H9 (cell line): ENCODE data around the gene OCIAD1. TPM values are rescaled to one million over a fixed set of nuclear protein-coding genes. Genes with fewer than 3 reads are reported as not detected.
"Not testable (repeated sequence)": the region's sequence is repeated elsewhere in the genome, so short reads cannot be mapped to it uniquely, and the experiment has no call there.

Experiments used
- DNase-seq: peaks from one replicate; pipeline ENCODE4 v3.0.0-alpha.2; 2017
- H2AFZ ChIP-seq: one replicate; pipeline ENCODE4 v1.6.1; 2013; ENCODE audit warnings: mild to moderate bottlenecking, low read length, control low read depth, moderate library complexity
- H2AK5ac ChIP-seq: 2 replicates; pipeline ENCODE4 v1.6.1; 2013; ENCODE audit warnings: low read length, control low read depth, mixed read lengths; ENCODE audit not compliant: insufficient read length
- H2BK120ac ChIP-seq: one replicate; pipeline ENCODE4 v1.6.1; 2013; ENCODE audit warnings: low read depth, mild to moderate bottlenecking, low read length, control low read depth, inconsistent platforms; ENCODE audit not compliant: poor library complexity, severe bottlenecking
- H2BK12ac ChIP-seq: 2 replicates; pipeline ENCODE4 v1.6.1; 2013; ENCODE audit warnings: low read length, control low read depth, mixed read lengths, low read depth; ENCODE audit not compliant: insufficient read length
- H2BK15ac ChIP-seq: 2 replicates; pipeline ENCODE4 v1.6.1; 2013; ENCODE audit warnings: low read depth, low read length, control low read depth
- H2BK20ac ChIP-seq: one replicate; pipeline ENCODE4 v1.6.1; 2013; ENCODE audit warnings: low read depth, mild to moderate bottlenecking, low read length, control low read depth, inconsistent platforms; ENCODE audit not compliant: poor library complexity, severe bottlenecking
- H2BK5ac ChIP-seq: 2 replicates; pipeline ENCODE4 v1.6.1; 2013; ENCODE audit warnings: low read length, control low read depth, mixed read lengths; ENCODE audit not compliant: insufficient read length
- H3K14ac ChIP-seq: 2 replicates; pipeline ENCODE4 v1.6.1; 2013; ENCODE audit warnings: low read length, control low read depth; ENCODE audit not compliant: insufficient read depth
- H3K18ac ChIP-seq: 2 replicates; pipeline ENCODE4 v1.6.1; 2013; ENCODE audit warnings: low read depth, mild to moderate bottlenecking, mixed read lengths, low read length, control low read depth; ENCODE audit not compliant: insufficient read length
- H3K23ac ChIP-seq: 2 replicates; pipeline ENCODE4 v1.6.1; 2013; ENCODE audit warnings: low read length, control low read depth, mixed read lengths, low read depth; ENCODE audit not compliant: insufficient read length
- H3K23me2 ChIP-seq: 2 replicates; pipeline ENCODE4 v1.6.1; 2013; ENCODE audit warnings: low read depth, mild to moderate bottlenecking, mixed read lengths, low read length, control low read depth; ENCODE audit not compliant: insufficient read length, poor library complexity, severe bottlenecking
- H3K27ac ChIP-seq: 2 replicates; pipeline ENCODE4 v1.5.1; 2013; ENCODE audit warnings: low read length, control low read depth, mixed read lengths, low read depth; ENCODE audit not compliant: insufficient read length
- H3K27me3 ChIP-seq: 2 replicates; pipeline ENCODE4 v1.6.1; 2013; ENCODE audit warnings: low read length, control low read depth, inconsistent platforms; ENCODE audit not compliant: insufficient read depth
- H3K4ac ChIP-seq: 2 replicates; pipeline ENCODE4 v1.6.1; 2013; ENCODE audit warnings: low read depth, mild to moderate bottlenecking, control low read depth, inconsistent platforms, low read length, moderate library complexity
- H3K4me1 ChIP-seq: 2 replicates; pipeline ENCODE4 v1.6.1; 2013; ENCODE audit warnings: low read length, control low read depth, inconsistent platforms; ENCODE audit not compliant: insufficient read depth
- H3K4me2 ChIP-seq: 2 replicates; pipeline ENCODE4 v1.6.1; 2013; ENCODE audit warnings: low read length, control low read depth, mixed read lengths; ENCODE audit not compliant: insufficient read length, insufficient read depth
- H3K56ac ChIP-seq: 2 replicates; pipeline ENCODE4 v1.6.1; 2013; ENCODE audit warnings: low read depth, mild to moderate bottlenecking, mixed read lengths, low read length, control low read depth; ENCODE audit not compliant: insufficient read length
- H3K79me1 ChIP-seq: 2 replicates; pipeline ENCODE4 v1.6.1; 2013; ENCODE audit warnings: low read depth, mild to moderate bottlenecking, moderate library complexity, low read length, control low read depth, inconsistent platforms; ENCODE audit not compliant: insufficient read depth, poor library complexity, severe bottlenecking
- H3K79me2 ChIP-seq: 2 replicates; pipeline ENCODE4 v1.6.1; 2013; ENCODE audit warnings: low read length, control low read depth, inconsistent platforms; ENCODE audit not compliant: insufficient read depth
- H3K9ac ChIP-seq: 2 replicates; pipeline ENCODE4 v1.6.1; 2013; ENCODE audit warnings: low read length, control low read depth, mixed read lengths; ENCODE audit not compliant: insufficient read length; ENCODE audit errors: extremely low read depth
- H3K9me3 ChIP-seq: one replicate; pipeline ENCODE4 v1.6.1; 2013; ENCODE audit warnings: low read depth, low read length, inconsistent platforms; ENCODE audit not compliant: control insufficient read depth
- H3T11ph ChIP-seq: one replicate; pipeline ENCODE4 v1.6.1; 2013; ENCODE audit warnings: mild to moderate bottlenecking, low read length, control low read depth, inconsistent platforms
- H4K20me1 ChIP-seq: one replicate; pipeline ENCODE4 v1.6.1; 2013; ENCODE audit not compliant: control insufficient read depth, insufficient read length, insufficient read depth
- H4K5ac ChIP-seq: 2 replicates; pipeline ENCODE4 v1.6.1; 2013; ENCODE audit warnings: low read depth, mild to moderate bottlenecking, mixed read lengths, low read length, control low read depth; ENCODE audit not compliant: insufficient read length
- H4K8ac ChIP-seq: replicated peaks from 2 replicates; pipeline ENCODE4 v1.6.1; 2013; ENCODE audit warnings: low read length, control low read depth, mixed read lengths, low read depth; ENCODE audit not compliant: insufficient read length
- H4K91ac ChIP-seq: 2 replicates; pipeline ENCODE4 v1.6.1; 2013; ENCODE audit warnings: low read depth, mild to moderate bottlenecking, moderate library complexity, mixed read lengths, low read length, control low read depth; ENCODE audit not compliant: insufficient read length
- H3K27ac Mint-ChIP-seq, 3 experiments: 2 replicates in 2 of 3; 3 replicates in 1 of 3; pipeline ENCODE4 v1.8.0; 2020 to 2021; ENCODE audit warnings: mixed read lengths in 3 of 3, mild to moderate bottlenecking in 1 of 3, moderate library complexity in 1 of 3
- H3K27me3 Mint-ChIP-seq: 2 replicates; pipeline ENCODE4 v1.8.0; 2021; ENCODE audit warnings: low read depth, mild to moderate bottlenecking, moderate library complexity, mixed read lengths
- H3K36me3 Mint-ChIP-seq, 3 experiments: 2 replicates in 2 of 3; 3 replicates in 1 of 3; pipeline ENCODE4 v1.8.0; 2020 to 2021; ENCODE audit warnings: low read depth in 3 of 3, mixed read lengths in 3 of 3; ENCODE audit not compliant: insufficient read depth in 1 of 3
- H3K4me1 Mint-ChIP-seq, 2 experiments: 2 replicates each; pipeline ENCODE4 v1.8.0; 2020; ENCODE audit warnings: mixed read lengths in 2 of 2
- H3K4me3 Mint-ChIP-seq, 2 experiments: 2 replicates in 1 of 2; 3 replicates in 1 of 2; pipeline ENCODE4 v1.8.0; 2020 to 2021; ENCODE audit warnings: mild to moderate bottlenecking in 2 of 2, mixed read lengths in 2 of 2, moderate library complexity in 1 of 2
- H3K9me3 Mint-ChIP-seq, 2 experiments: 2 replicates in 1 of 2; 3 replicates in 1 of 2; pipeline ENCODE4 v1.8.0; 2020; ENCODE audit warnings: mild to moderate bottlenecking in 2 of 2, mixed read lengths in 2 of 2, moderate library complexity in 1 of 2
- CTCF ChIP-seq: fragments of 200-600 bp; sonication (generic); conservative IDR thresholded peaks from 3 replicates; pipeline ENCODE4 v1.8.0; 2021; ENCODE audit warnings: antibody characterized with exemption, mild to moderate bottlenecking
- WGBS: extraction: QIAGEN DNeasy Blood & Tissue Kit; methylation state at CpG from one replicate; pipeline ENCODE4 v1.1.7; 2013; ENCODE audit warnings: missing lambda C conversion rate, low lambda C conversion rate, mixed read lengths; ENCODE audit not compliant: insufficient read length; ENCODE audit errors: extremely low coverage; 5-methylcytosine and 5-hydroxymethylcytosine counted together
- total RNA-seq: library from RNA; stranded (reverse); gene quantifications from 2 replicates; pipeline ENCODE4 v1.2.1, GENCODE V29; 2021

OCIAD1 gene
- total RNA-seq, 1 experiment from 2014 or later: 169 TPM

GRCh38 chr4:48863728-48864127, 32.8 kb downstream of the OCIAD1 start:
- H3K18ac ChIP-seq: no peak overlapping the region
- H3K27me3 ChIP-seq: no peaks in the 10 kb centered on the region; the same call in 1 of the 2 replicates
- no peaks in the 10 kb centered on the region for H3K23me2 ChIP-seq
- no peak overlapping the region for H3K4me2 ChIP-seq
- no peak for DNase-seq
- peaks cover 3% of the 10 kb centered on the region for H3K27me3 Mint-ChIP-seq
- no peak for TF ChIP-seq CTCF
- no peak overlapping the region for H3K4ac ChIP-seq
- H2BK120ac ChIP-seq: no peak overlapping the region
- no peak overlapping the region for H3K56ac ChIP-seq
- no peak overlapping the region for H4K5ac ChIP-seq
- H3K27ac Mint-ChIP-seq: no peak overlapping the region; a peak in 1 of 7 replicates
- no peak overlapping the region for H3K23ac ChIP-seq
- no peak overlapping the region for H3K14ac ChIP-seq
- no peak overlapping the region for H4K8ac ChIP-seq
- H4K91ac ChIP-seq: no peak overlapping the region
- H3K36me3 Mint-ChIP-seq: peaks cover 14 to 27% (median 18%) of the 10 kb centered on the region in 3 experiments
- no peaks in the 10 kb centered on the region for H3K79me2 ChIP-seq
- no peak overlapping the region for H3K4me3 Mint-ChIP-seq
- no peak overlapping the region for H2BK12ac ChIP-seq
- H2AFZ ChIP-seq: no peak overlapping the region
- H3K9me3 Mint-ChIP-seq: peaks cover 22 to 24% of the 10 kb centered on the region in 2 experiments
- H2BK15ac ChIP-seq: no peak overlapping the region
- H3K27ac ChIP-seq: no peak overlapping the region
- no peaks in the 10 kb centered on the region for H3K9me3 ChIP-seq
- H4K20me1 ChIP-seq: no peaks in the 10 kb centered on the region
- H3K4me1 ChIP-seq: no peaks in the 10 kb centered on the region
- H3K79me1 ChIP-seq: no peaks in the 10 kb centered on the region
- H2BK5ac ChIP-seq: no peak overlapping the region
- no peak overlapping the region for H3T11ph ChIP-seq
- no peak overlapping the region for H2AK5ac ChIP-seq
- no peak overlapping the region for H2BK20ac ChIP-seq
- no CpG with 5 or more reads among the region's 4 CpGs for WGBS
- H3K9ac ChIP-seq: no peak overlapping the region
- no peaks in the 10 kb centered on the region for H3K4me1 Mint-ChIP-seq

- not testable (repeated sequence) for H2AFZ ChIP-seq, H3K18ac ChIP-seq, H3K9ac ChIP-seq, H3K79me1 ChIP-seq, H3K56ac ChIP-seq, H3K4me1 ChIP-seq, H4K5ac ChIP-seq, H3K4me2 ChIP-seq, H3T11ph ChIP-seq, H3K4ac ChIP-seq, H3K23me2 ChIP-seq, H3K27ac Mint-ChIP-seq, H4K91ac ChIP-seq, H2BK20ac ChIP-seq, H2AK5ac ChIP-seq, H2BK15ac ChIP-seq, H3K4me3 Mint-ChIP-seq, H3K14ac ChIP-seq, H2BK5ac ChIP-seq, H3K27me3 Mint-ChIP-seq, H2BK120ac ChIP-seq, H4K8ac ChIP-seq, H3K23ac ChIP-seq, H3K4me1 Mint-ChIP-seq, H3K27me3 ChIP-seq, H4K20me1 ChIP-seq, H2BK12ac ChIP-seq, H3K79me2 ChIP-seq, H3K9me3 ChIP-seq, H3K27ac ChIP-seq, DNase-seq
- peaks cover 21 to 25% (median 24%) of the 10 kb centered on the region in 3 experiments for H3K36me3 Mint-ChIP-seq
- no CpG with 5 or more reads among the region's 4 CpGs for WGBS
- H3K9me3 Mint-ChIP-seq: peaks cover 31 to 34% of the 10 kb centered on the region in 2 experiments
Observed at GRCh38 chr4:48864696-48865095, 33.8 kb downstream of the OCIAD1 start.
